Omental fat pad (tissue), 4 donors: ENCODE measurements around the gene POMGNT2. TPM values are rescaled to one million over a fixed set of nuclear protein-coding genes. Genes with fewer than 3 reads are reported as not detected.

ENCODE experiments used
- ATAC-seq: fragments of 150-250 bp; one replicate; pipeline ENCODE4 v1.9.1; 2016; ENCODE audit warnings: mild to moderate bottlenecking, moderate library complexity; ENCODE audit not compliant: low FRiP score
- DNase-seq: peaks from one replicate; pipeline ENCODE4 v3.0.0-alpha.2; 2019; ENCODE audit warnings: low spot score
- CTCF ChIP-seq, 3 donors: fragments of 450-650 bp; IDR thresholded peaks; one replicate each; pipeline ENCODE4 v1.5.1; 2016 to 2017; ENCODE audit warnings: antibody characterized with exemption in 3 of 3, mild to moderate bottlenecking in 3 of 3, moderate library complexity in 2 of 3
- total RNA-seq, 4 donors: library from RNA; depleted of rRNA; stranded (reverse); fragments of >200 nt; gene quantifications; one replicate each; pipeline ENCODE4 v1.1.0, GENCODE V29; 2016

POMGNT2 gene
- total RNA-seq, 4 donors from 2014 or later = 13.0 to 19.6 (median 15.9) TPM

GRCh38 chr3:43094381-43094780 is 11.5 kb downstream of the POMGNT2 start:
- no peak for TF ChIP-seq CTCF (IDR thresholded peaks at IDR 0.05)
- DNase-seq = no peak
- ATAC-seq = no peak

- no peak for DNase-seq
- no peak for TF ChIP-seq CTCF (IDR thresholded peaks at IDR 0.05)
- no peak for ATAC-seq
Observed at GRCh38 chr3:43093974-43094373, 11.9 kb downstream of the POMGNT2 start.

- ATAC-seq = no peak
- no peak for TF ChIP-seq CTCF (IDR thresholded peaks at IDR 0.05)
- no peak for DNase-seq
Observed at GRCh38 chr3:43093006-43093405, 12.9 kb downstream of the POMGNT2 start.

GRCh38 chr3:43091481-43091880 is 14.4 kb downstream of the POMGNT2 start:
- no peak for ATAC-seq
- no peak for TF ChIP-seq CTCF (IDR thresholded peaks at IDR 0.05)

GRCh38 chr3:43090238-43090637 is 15.6 kb downstream of the POMGNT2 start:
- TF ChIP-seq CTCF (IDR thresholded peaks at IDR 0.05) = no peak
- ATAC-seq = no peak
- DNase-seq = no peak

More at GRCh38 chr3:43091481-43091880, 14.4 kb downstream of the POMGNT2 start:
- DNase-seq = no peak

- TF ChIP-seq CTCF (IDR thresholded peaks at IDR 0.05) = no peak
- DNase-seq (no peak), ATAC-seq (no peak)
Observed at GRCh38 chr3:43089081-43089480, 16.8 kb downstream of the POMGNT2 start.

- no peak for DNase-seq
- ATAC-seq = no peak
- TF ChIP-seq CTCF (IDR thresholded peaks at IDR 0.05) = no peak
Observed at GRCh38 chr3:43087249-43087776, 18.6 kb downstream of the POMGNT2 start.
